HG02642 (cell line): Measurements from ENCODE around the gene IL1B.

Experiments used
- ATAC-seq: cut with Tn5 transposase; IDR thresholded peaks from one replicate; pipeline ENCODE4 v1.9.1; 2021; ENCODE audit warnings: mild to moderate bottlenecking; ENCODE audit not compliant: unreplicated experiment, poor library complexity

Gene IL1B

DNA sequence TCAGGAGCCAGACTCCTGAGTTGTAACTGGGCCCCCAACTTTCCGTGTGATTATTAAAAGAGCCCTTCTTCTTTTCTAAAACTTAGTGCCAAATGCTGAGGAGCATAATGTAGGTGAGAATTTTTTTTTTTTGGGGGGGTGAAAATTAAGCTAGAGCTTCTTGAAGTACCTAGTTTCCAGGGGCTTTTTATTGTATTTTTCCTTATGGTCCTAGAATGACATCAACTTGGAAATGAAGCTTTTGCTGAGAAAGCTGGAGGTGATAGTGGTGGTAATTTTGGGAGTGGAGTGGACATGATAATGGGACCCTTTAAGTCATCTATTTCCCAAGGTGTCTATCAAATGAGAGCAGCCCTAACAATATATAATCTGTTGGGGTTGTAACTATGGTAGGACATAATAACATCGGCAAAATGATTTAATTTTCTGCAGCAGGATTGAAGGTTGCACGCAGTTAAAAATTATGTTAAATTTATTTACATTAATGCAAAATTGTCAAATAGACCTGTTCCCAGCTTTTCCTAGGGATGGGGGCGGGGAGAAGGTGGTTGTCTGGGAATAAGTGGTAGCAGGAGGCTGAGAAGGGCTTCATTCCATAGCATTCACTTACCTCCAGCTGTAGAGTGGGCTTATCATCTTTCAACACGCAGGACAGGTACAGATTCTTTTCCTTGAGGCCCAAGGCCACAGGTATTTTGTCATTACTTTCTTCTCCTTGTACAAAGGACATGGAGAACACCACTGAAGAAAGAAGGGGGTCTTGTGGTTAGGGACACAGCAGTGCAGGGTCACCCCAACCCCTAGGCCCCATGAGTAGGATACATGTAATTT, 5.7 kb downstream of the IL1B start:
- no peak for ATAC-seq

DNA sequence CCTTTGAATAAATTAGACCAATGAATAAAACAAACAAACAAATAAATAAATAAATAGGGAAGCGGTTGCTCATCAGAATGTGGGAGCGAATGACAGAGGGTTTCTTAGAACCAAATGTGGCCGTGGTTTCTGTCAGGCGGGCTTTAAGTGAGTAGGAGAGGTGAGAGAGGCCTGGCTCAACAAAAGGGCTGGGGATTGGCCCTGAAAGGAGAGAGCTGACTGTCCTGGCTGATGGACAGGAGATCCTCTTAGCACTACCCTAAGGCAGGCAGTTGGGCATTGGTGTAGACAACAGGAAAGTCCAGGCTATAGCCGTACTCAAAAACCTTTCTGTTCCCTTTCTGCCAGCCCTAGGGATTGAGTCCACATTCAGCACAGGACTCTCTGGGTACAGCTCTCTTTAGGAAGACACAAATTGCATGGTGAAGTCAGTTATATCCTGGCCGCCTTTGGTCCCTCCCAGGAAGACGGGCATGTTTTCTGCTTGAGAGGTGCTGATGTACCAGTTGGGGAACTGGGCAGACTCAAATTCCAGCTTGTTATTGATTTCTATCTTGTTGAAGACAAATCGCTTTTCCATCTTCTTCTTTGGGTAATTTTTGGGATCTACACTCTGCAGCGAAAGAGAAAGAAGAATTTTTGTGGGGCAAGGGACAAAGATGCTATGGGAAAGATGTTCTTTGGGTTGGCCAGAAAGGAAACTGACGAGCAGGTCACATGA, 6.5 kb downstream of the IL1B start:
- no peak for ATAC-seq

DNA sequence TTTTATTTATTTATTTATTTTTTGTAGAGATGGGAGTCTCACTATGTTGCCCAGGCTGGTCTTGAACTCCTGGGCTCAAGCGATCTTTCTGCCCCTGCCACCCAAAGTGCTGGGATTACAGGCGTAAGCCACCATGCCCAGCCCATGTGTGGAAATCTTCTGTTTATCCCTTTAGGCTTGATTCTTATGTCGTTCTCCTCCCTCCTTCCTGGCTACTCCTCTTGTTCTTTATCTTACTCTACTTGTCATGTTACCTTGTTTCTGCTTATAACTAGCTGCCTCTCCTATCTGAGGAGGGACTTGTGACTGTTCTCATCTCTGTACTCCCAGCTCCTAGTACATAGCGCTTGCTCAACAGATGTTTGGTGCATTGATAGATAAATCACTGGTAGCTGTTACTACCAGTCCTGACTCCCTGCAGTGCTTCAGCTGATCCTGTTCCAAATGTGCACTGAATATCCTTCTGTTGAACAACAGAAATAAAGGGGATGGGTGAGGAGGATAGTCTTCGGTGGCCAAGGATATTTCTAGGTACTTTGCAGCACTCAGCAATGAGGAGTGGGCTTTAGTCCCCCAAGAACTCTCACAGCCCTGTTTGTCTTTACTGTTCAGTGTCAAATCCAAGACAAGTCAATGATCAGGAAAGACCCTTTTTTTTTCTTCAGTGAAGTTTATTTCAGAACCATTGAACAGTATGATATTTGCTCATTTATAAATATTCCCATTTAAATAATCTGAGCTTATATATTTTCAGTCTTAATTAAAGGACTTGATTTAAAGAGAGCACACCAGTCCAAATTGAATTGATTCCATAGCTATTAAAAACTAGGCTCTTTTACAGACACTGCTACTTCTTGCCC, 7.2 kb downstream of the IL1B start:
- no peak for ATAC-seq

DNA sequence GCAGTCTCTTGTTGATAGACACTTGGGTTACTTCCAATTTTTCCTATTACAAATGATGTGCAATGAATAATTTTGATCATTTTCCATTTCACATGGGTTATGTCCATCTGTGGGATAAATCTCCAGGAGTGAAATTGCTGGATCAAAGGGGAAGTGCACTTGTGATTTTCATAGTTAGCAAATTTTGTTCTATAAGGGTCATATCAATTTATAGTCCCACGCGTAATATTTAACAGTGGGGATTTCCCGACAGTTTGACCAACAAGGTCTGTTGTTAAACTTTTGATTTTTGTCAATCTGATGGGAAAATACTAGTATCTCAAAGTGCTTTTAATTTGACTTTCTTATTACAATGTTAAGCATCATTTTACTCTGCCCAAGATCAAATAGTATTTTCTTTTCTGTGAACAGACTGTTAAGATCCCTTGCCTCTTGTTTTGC, 8.3 kb downstream of the IL1B start:
- no peak for ATAC-seq

DNA sequence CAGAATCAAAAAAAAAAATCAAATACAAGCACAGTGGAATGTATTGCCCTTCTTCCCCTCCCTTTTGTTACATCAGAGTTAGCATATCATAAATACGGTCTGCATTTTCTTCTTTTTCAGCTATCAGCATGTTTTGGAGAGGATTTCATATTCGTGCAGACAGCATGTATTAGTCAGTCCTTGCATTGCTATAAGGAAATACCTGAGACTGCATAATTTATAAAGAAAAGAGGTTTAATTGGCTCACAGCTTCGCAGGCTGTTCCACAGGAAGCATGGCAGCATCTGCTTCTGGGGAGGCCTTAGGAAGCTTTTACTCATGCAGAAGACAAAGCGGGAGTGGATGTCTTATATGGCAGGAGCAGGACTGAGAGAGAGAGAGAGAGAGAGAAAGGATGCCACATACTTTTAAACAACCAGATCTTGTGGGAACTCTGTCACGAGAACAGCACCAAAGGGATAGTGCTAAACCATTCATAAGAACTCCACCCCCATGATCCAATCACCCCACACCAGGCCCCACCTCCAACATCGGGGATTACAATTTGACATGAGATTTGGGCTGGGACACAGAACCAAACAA, 8.9 kb downstream of the IL1B start:
- ATAC-seq: no peak

DNA sequence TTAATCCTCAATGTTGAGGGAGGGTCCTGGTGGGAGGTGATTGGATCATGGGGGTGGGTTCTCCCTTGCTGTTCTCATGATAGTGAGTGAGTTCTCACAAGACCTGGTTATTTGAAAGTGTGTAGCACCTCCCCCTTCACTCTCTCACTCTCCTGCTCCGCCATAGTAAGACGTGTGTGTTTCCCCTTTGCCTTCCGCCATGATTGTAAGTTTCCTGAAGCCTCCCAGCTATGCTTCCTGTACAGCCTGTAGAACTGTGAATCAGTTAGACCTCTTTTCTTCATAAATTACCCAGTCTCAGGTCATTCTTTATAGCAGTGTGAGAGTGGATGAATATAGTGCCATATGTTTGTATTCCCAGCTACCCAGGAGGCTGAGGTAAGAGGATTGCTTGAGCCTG, 9.6 kb downstream of the IL1B start:
- ATAC-seq: no peak

DNA sequence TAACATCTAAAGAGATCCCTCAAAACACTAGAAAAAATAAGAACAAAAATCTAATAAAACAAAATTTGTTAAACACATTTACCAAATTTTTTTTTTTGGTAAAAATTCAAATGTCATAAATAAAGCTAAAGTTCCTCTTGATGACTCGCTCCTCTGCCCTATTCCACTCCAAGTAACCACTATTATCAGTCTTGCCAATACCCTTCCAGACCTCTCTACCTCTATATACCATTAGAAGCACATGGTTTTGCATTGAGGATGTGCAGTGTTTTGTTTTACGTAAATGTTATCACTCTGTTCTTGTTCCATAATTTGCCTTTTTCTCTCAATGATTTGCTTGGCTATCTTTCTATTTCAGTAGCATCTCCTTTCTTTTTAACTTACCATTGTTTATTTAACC, 10.9 kb downstream of the IL1B start:
- no peak for ATAC-seq

DNA sequence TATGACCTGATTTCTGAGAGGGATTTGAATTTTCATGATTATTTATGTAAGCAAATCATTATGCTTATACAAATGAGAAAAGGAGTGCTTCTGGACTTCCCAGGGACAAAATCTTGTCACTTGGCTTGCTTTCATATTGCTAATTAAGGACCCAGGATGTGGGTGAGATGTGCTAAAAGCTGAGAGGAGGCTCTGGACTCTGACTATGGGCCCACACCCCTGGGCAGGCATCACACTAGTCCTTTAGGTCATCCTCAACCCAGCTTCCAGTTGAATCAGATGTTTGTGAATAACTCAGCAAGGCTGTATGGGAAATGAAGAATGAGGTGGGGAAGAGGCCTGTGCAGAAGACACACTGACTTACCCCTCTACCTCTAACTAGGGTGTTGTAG, 11.9 kb downstream of the IL1B start:
- no peak for ATAC-seq

DNA sequence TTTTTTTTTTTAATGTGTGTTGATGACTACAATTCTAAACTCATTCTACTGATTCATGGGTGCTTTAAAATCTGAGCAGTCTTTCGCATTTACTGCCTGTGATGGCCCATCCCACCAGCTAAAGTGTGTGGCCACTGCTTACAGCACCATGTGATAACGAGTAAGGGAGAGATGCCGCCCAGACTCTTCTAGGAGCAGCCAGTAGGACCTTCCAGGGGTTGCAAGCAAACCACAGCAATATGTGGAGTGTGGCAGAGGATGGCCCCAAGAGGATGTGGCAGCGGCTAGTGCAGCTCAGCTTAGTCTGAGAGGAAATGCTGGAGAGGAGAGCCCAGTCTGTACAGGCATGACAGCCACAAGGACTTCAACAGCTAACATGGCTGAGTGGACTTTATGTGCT, 14.9 kb downstream of the IL1B start:
- no peak for ATAC-seq

DNA sequence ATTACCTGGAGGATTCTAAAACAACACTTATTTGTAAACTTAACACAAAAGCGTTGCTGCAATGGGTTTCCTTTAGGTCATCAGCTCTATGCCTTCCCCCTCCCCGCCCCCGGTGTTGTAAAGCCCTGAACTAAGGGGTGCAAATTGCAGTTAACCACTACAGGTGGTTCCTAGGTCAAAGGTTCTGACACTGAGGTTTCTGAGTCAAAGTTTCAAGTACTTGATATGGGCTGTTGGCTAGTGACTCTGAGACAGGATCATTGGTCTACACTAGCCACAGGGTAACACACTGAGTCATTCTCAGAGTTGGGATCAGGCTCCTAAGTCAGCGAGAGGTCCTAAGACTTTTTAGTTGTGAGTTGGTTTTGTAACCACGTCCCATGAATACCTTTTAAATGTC, 15.4 kb downstream of the IL1B start:
- ATAC-seq: peak; percentile 67

DNA sequence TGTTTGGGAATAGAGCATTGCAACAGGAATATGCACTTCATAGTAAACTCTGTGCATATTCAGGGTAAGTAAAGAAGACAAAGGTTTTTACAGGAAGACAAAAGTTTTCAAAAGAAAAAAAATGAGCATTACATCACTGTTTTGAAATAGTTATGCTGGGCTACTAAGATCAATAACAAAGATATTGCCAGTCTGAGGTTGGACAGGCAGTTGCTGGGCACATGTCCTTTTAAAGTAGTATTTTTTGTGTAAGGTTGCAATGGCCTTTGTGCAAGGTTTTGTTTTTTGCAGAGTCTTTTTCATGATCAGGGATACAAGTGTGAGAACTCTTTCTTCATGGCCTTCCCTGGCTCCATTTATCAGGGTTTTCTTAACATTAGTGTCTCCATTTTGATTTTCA, 16.2 kb downstream of the IL1B start:
- ATAC-seq: no peak

DNA sequence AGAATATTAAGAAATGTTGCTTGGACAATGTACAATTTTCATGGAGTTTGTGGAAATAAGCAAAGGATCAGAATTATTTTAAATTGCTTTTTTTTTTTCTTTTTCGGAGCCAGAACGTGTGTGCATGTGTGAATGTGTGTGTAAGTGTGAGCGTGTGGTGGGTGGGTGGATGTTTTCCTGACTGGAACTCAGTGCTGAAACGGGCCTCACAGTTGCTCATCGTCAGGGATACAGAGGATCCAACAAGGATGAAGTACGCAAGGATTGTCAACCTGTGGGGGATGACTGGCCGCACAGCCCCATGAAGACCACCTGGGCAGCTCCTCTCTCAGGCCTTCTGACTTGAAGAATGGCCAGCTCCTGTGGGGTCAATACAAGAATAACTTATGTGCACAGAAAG, 17.5 kb downstream of the IL1B start:
- ATAC-seq: no peak

DNA sequence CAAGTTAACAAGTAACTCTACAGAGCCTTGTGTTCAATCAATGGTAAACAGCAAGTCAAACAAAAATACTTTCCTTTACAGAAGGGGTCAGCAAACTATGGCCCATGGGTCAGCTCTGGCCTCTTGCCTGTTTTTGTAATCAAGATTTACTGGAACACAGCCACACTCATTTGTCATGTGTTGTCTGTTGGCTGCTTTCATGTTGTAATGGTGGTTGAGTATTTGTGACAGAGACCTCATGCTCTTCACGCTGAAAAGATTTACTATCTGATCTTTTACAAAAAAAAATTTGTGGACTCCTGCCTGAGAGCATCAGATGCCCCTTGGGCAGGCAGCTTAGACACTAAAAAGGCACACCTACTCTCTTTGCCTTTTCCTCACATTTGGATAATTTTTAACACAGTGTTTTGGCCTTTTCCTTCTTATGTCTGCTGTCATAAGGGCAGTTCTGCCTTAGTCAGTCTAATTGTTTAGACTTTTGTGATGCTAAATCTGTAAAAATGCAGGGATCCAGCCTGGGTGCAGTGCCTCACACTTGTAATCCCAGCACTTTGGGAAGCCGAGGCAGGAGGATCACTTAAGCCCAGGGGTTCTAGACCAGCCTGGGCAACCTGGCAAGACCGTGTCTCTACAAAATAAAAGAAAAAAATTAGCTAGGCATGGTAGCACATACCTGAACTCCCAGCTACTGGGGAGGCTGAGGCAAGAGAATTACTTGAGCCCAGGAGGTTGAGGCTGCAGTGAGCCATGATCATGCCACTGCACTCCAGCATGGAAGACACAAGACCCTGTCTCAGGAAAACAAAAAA, 18.3 kb downstream of the IL1B start:
- no peak for ATAC-seq

DNA sequence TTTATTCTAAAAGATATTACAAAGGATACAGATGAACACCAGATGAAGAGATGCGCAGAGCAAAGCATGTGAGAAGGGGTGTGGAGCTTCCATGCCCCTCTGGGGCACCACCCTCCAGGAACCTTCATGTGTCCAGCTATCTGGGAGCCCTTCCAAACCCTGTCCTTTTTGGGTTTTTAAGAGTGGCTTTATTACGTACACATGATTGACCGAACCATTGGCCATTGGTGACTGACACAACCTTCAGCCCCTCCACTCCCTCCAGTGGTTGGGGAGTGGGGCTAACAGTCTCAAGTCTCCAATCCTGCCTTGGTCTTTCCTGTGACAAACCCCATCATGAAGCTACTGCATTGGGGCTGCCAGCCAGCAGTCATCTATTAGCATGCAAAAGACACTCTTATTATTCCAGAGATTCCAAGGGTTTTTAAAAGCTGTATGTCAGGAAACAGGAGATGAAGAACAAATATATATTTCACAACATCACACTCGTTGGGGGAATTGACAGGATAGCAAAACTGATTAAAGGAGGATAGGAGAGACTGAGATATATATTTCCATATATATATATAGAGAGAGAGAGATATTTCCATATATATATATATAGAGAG, 19.4 kb downstream of the IL1B start:
- no peak for ATAC-seq

DNA sequence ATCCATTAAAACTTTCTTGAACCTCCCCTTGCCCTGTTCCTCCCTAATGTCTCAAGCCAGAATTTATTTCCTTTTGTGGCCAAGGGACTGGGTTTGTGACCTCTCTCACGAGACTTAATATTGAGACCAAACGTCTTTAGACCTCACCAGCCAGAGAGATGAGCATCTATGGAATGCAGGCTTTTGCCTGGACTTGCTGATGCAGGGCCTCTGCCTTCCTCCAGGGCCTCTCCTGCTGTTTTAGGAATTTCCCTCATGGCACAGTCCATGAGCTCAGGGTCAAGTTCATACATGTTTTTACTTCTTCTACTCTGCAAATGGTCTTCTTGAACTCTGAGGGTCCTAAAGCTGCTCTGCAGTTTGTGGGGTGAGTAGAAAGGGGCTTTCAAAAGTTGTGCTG, 22.3 kb downstream of the IL1B start:
- no peak for ATAC-seq

DNA sequence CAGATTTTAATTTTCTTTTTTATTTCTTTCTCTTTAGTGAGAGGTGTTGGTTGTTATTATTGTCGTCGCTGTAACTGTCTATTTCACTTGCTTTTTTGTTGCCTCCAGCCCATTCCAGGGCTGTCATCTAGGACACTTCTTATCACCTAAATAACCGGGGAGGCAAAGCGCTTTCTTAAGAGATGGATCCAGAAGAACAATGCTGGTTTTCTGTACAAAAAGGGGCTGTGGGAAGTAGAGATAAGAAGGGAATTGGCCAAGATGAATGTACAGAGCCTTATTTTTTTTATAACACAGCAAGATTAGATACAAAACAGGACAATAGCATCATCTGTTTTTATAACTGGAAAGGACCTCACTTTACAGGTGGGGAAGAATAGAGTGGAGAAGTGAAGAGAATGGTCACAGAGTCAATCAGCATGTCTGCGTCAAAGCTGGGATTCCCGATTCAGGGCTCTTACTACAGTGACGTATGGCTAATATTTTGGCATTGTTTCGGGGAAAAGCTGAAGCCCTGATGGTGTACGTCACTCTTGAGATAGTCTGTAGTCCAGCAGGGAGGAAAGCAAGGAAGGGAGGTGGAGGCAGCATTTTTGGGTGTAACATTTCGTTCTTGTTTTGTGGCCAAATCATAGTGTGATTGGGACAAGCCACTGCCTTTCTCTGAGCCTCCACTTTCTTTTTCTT, 23.2 kb downstream of the IL1B start:
- no peak for ATAC-seq

DNA sequence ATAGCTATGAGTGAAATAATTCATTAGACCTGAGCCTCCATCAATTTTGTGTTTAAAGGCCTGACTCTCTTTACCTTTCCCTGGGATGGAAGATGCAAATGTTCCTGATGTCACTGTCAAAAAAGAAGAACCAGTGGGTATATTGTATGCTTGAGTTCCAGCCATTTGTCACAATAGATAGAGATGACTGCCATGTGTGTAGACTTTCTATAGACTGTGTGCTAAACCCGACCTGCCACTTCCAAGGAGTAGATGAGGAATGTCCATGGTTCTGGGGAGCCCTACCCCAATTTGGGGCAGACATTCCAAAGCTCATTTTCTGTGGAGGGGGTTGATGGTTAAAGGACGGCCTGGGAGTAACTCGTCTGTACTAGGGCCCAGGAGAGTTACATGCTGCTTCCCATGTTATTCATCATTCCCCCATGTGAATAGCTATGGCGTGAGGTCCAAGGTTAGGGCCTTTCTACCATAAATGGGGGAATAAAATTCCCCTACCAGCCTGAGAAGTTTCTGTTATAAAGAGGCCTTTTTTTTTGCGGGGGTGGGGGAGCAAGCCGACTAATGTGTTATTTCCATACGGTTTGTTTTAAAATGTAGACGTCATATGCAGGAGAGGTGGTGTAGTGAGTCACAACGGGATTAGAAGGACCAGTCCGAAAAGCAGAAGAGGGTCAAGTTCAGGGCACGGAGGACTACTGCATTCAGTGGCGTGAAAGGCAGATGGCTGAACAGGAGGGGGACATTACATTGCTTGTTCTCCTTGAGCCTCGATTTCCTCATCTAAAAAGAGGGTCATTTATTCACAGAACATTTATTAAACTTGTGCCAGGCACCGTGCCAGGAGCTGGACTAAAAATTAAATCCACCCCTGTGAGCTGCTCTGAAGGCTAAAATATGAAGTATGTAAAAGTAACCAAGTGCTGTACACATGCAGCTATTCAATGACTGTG, 24.0 kb downstream of the IL1B start:
- no peak for ATAC-seq

DNA sequence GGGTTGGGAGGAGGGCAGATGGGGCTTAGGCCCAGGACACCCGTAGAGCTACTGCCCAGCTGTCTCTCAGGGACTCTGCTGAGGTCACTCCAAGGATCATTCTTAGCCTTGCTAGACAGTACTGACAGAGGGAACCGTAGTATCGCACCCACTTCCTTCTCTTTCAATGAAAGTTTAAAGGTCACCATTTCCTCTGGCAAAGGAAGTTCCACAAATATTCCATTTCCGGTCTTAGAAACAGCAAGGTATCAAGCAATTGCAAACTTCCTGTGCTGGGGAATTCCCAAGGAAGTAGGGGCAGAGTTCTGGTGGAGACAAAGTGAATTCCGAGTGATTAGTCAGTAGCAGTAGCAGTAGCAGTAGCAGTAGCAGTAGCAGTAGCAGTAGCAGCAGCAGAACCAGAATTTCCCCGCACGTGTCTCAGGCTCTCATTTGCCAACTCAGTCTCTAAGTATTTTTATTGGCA, 24.7 kb downstream of the IL1B start:
- no peak for ATAC-seq
